Limb (tissue), 2 donors: Measurements from ENCODE around the gene BCL2L11.

Experiments
- DNase-seq, 2 donors: peaks; one replicate each; pipeline ENCODE4 v3.0.0-alpha.2; 2016; ENCODE audit errors: extremely low spot score in 2 of 2

Gene BCL2L11

DNA sequence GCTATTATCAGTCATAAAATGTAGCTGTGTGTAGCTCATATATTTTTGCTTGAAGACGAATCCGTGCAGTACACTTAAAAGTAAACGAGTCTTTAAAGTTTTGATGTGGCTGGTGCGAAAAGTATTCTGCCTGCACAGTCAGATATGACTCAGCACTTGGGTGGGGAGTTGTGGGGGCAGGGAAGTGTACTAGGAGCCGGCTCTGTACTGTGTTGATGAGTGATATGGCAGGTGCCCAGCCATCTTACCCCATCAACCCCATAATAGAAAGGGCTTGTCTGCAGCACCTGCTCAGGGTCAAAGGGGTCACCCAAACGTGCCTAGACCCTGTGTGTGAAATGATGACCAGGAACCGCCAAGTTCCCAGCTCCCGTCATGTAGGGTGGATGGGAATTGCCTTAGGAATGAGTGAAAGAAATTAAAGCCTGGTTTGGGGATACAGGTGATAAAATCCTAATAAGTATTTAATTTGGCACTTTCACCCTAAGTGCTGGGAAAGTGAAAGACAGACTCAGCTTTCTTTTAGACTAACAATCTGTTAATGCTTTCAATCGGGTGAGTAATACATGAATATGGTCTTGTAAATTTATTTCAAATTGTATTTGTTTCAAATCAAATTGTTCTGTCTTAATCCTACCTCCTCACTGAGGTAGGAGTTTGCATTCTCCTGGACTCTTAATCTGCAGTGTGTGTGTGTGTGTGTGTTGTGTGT, 48.0 kb downstream of the BCL2L11 start:
- DNase-seq = no peak

DNA sequence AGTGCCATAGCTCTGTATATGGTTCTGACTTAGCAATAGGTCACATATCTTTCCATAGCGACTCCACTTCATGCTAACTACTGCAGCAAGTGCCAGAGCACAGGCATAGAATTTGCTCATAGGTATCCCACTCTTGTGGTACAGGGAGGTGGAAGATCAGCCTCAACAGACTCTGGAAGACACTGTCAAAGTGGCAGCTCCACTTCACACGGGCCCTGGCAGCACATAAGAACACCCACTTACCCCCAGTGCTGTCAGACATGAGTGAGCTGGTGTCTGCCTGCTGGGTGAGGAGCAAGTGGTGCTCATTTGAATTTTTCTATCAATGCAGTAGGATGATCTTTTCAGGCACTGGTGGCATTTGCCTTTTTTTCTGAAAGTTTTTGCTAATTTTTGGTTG, 48.6 kb downstream of the BCL2L11 start:
- no peak for DNase-seq

GRCh38 chr2:111169924-111170323, 49.2 kb downstream of the BCL2L11 start:
- no peak for DNase-seq

DNA sequence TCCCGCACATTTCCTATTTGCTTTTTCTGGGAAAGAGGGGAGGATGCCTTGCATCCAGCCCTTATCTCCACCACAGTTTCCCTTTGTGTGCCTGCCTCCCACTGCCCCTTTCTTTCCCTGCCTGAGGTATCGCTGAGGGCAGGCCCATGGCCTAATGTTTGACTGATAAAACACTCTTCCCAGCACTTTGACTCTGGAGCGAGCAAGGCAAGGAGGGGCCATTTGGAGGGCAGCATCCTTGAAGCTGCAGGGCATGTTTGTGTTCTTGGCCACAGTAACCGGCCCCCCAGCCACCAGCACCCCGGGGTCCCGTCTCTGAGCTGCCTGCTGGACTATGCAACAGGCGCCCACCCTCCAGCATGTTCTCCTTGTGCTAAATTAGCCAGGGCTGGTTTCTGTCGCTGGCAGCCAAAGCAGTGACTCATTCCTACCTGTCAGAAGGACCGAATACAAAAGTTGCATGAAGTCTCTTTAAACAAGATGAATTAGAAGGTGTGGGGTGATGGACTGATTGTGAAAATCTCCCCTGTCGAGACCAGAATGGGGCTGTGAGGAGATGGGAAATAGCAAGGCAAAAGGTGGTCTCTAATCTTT, 50.7 kb downstream of the BCL2L11 start:
- no peak for DNase-seq

GRCh38 chr2:111172666-111173065, 52.0 kb downstream of the BCL2L11 start:
- no peak for DNase-seq

- DNase-seq = no peak
These were observed 52.6 kb downstream of the BCL2L11 start for GRCh38 chr2:111173338-111173737.

GRCh38 chr2:111173856-111174255, 53.1 kb downstream of the BCL2L11 start:
- DNase-seq = no peak

- no peak for DNase-seq
These were observed 54.9 kb downstream of the BCL2L11 start for GRCh38 chr2:111175615-111176014.

GRCh38 chr2:111176388-111176787, 55.7 kb downstream of the BCL2L11 start:
- DNase-seq = no peak

GRCh38 chr2:111176867-111177266, 56.2 kb downstream of the BCL2L11 start:
- no peak for DNase-seq

- DNase-seq = no peak
These were observed 57.6 kb downstream of the BCL2L11 start for GRCh38 chr2:111178296-111178695.

DNA sequence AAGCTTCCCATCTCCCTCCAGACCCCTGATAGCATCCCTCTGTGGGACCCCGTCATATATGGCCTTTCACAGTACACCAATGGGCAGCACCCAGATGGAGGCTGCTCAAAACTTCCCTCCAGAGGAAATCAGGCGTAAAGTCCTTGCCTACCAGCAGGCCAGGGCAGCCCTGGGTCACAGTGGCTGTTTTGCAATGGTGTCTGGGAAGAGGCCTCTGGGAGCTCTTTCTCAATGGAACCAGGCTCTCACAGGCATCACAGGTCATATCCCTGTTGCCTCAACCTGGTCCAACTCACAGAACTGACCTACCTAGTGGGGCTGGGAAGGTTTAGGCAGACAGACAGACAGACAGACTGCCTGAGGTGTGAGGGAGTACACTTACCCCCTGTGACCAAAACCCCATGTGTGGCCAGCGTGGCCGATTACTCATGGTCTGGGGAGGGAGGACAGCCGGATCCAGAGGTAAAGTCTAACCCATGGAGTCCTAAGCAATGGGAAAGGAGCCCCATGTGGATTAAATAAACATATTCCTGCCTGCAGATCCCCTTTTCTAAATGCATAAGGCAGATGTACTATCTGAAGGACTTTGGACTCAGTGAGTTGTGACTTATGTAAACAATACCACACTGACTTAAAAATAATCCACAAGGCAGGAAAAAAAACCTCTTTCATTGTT, 58.2 kb downstream of the BCL2L11 start:
- no peak for DNase-seq

- no peak for DNase-seq
These were observed 61.4 kb downstream of the BCL2L11 start for GRCh38 chr2:111182121-111182520.

GRCh38 chr2:111182740-111183139, 62.0 kb downstream of the BCL2L11 start:
- no peak for DNase-seq

- no peak for DNase-seq
These were observed 64.1 kb downstream of the BCL2L11 start for GRCh38 chr2:111184725-111185310.

DNA sequence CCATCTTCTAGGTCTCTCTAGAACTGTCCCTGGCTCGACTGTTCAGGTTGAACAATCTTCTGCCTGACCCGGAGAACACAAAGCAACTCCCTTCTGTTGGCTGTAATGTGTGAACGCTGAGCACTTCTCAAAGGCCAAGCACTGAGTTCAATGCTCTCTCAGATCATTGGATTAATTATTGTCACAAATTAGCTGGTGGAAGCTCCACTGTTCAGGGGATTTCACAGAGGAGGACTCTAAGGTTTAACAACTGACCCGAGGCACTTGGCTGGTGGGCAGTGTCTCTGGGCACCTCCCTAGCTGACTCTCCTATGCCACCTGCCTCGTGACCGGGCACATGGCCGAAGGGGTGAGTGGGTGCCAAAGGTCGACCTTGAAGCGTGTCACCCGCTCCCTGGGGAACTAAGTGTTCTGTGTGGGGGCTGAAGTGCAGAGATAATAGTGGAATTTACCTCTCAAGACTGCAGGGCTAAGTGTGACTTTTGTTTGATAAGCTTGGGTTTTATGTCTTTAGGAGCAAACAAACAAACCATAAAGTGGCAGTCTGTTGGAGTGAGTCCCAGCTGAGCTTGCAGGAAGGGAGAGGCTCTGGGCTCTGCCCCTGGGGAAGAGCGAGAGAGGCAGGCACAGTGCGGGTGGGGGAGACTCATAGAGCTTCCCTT, 64.8 kb downstream of the BCL2L11 start:
- DNase-seq = no peak

- no peak for DNase-seq
These were observed 65.5 kb downstream of the BCL2L11 start for GRCh38 chr2:111186121-111186715.

DNA sequence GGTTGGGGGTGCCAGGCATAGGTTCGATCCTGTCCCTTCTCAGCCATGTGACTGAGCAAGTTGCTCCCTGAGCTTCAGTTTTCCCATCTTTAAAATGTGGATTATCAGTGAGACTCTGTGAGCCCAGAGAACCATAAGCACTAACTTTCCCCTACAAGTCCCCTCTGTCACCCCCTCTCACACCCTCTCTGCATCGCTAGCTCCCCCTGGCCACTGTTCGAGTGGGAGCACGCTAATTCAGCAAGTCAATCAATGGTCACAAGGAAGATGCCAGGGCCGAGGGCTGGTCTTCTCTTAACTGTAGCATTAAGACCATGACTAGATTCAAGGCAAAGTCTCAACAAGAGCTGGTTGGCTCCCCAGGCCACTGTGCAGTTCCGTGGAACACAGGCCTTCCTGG, 66.2 kb downstream of the BCL2L11 start:
- no peak for DNase-seq

DNA sequence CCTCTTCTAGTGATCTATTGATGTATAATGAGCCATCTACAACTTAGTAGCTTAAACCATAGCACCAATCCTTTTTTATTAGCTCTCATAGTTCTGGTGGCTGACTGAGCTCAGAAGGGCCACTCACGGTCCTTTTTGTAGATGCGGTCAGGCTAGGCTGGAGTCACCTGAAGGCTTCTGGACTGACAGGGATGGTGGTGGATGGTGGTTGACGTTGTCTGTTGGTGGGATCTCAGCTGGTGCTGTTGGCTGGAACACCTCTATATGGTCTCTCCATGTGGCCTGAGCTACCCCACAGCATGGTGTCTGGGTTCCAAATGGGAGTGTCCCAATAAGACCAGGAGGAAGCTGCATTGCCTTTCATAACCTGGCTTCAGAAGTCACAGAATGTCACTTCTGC, 68.0 kb downstream of the BCL2L11 start:
- no peak for DNase-seq

DNA sequence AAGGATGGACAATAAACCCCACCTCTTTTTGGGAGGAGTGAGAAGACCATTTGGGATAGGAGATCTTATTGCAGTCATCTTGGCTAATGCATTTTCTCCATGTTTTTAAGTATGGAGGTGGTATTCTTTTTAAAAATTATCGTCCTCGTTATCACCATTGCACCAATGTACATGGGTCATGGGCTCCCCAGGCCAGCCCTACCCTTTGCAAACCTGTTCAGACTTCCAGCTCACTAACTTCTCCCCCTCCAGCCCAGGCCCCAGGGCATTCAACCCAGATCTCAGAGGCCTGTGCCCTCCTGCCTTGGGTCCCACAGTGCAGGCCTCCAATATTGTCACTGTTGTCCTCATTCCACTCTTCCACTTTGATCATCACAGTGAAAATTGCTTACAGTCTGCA, 68.4 kb downstream of the BCL2L11 start:
- no peak for DNase-seq

DNA sequence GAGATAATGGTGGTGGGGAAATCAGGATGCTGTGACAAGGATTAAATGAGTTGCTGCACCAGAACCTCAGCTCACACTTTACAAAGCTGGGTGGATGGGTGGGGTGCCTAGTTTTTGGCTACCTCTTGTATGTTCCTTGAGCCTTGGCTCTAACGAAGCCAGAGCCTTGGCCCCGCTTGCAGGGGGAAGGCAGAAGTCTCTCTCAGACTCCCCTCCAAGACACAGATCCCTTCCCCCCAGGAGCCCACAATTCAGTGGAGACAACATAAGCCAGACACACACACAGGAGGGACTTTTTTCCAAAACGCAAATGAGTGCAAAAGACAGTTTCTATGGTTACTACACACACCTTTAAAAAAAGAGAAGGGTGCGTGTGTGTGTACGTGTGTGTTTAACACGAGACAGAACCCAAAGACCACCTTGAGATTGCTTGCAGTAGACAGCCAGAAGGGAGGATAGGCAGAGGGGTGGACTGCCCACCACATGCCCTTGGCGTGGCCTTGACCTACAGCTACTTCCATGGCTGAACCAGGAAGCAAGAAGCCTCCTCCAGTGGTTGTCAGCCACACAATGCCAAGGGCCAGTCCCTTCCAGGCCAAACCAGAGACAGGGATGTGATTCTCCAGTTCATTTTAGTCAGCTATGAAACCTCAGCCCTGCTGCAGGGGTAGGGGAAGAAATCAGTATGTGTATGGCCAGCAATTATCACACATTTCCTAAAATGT, 70.3 kb downstream of the BCL2L11 start:
- DNase-seq = no peak
